Breast epithelium (tissue), 3 donors: ENCODE data around the gene ATP13A2.

Experiments
- POLR2A ChIP-seq: fragments of 450-650 bp; IDR thresholded peaks from one replicate; pipeline ENCODE4 v1.6.1; 2016; ENCODE audit warnings: antibody characterized with exemption, mild to moderate bottlenecking, moderate library complexity
- POLR2AphosphoS5 ChIP-seq, 3 donors: sonication (generic); formaldehyde crosslinking; IDR thresholded peaks; one replicate each; pipeline ENCODE4 v1.6.1; 2017; ENCODE audit warnings: antibody characterized with exemption in 3 of 3
- TF ChIP-seq, protein P1 (sequence below), 3 donors: fragments of 450-650 bp; IDR thresholded peaks; one replicate each; pipeline ENCODE4 v1.5.1; 2016 to 2017; ENCODE audit warnings: antibody characterized with exemption in 3 of 3, mild to moderate bottlenecking in 3 of 3, moderate library complexity in 3 of 3

- TF ChIP-seq POLR2AphosphoS5 (IDR thresholded peaks at IDR 0.05) (no peak), POLR2A (no peak)
- TF ChIP-seq, protein P1, sequence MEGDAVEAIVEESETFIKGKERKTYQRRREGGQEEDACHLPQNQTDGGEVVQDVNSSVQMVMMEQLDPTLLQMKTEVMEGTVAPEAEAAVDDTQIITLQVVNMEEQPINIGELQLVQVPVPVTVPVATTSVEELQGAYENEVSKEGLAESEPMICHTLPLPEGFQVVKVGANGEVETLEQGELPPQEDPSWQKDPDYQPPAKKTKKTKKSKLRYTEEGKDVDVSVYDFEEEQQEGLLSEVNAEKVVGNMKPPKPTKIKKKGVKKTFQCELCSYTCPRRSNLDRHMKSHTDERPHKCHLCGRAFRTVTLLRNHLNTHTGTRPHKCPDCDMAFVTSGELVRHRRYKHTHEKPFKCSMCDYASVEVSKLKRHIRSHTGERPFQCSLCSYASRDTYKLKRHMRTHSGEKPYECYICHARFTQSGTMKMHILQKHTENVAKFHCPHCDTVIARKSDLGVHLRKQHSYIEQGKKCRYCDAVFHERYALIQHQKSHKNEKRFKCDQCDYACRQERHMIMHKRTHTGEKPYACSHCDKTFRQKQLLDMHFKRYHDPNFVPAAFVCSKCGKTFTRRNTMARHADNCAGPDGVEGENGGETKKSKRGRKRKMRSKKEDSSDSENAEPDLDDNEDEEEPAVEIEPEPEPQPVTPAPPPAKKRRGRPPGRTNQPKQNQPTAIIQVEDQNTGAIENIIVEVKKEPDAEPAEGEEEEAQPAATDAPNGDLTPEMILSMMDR (IDR thresholded peaks at IDR 0.05), result no peak
Measured at GRCh38 chr1:16976966-16977365, 34.8 kb downstream of the ATP13A2 start.
